ENCODE data around the gene CAMK2G.

Gene CAMK2G

DNA sequence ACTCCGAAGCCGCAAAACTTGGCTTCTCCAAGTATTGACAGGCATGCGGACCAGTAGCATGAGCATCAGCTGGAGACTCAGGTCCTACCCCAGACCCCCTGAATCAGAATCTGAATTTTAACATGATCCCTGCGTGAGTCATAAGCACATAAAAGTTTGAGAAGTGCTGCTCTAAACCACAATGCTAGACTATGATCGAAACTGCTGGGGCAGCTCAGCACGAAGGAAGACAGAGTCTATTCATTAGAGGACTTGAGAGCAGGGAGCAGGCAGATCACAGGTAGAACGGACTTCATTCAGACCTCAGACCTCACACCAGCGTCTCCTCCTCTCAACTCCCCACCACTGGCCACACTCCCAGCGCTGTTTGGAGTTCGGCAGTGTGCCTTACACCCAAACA lies 16.9 kb downstream of the CAMK2G start:
- H3K4me3 ChIP-seq (replicated peaks; ENCODE audit: low read depth, low read length) = no peak overlapping the region
- DNase-seq (ENCODE audit: extremely low read depth, low read depth) = no peak
- TF ChIP-seq, protein P1, sequence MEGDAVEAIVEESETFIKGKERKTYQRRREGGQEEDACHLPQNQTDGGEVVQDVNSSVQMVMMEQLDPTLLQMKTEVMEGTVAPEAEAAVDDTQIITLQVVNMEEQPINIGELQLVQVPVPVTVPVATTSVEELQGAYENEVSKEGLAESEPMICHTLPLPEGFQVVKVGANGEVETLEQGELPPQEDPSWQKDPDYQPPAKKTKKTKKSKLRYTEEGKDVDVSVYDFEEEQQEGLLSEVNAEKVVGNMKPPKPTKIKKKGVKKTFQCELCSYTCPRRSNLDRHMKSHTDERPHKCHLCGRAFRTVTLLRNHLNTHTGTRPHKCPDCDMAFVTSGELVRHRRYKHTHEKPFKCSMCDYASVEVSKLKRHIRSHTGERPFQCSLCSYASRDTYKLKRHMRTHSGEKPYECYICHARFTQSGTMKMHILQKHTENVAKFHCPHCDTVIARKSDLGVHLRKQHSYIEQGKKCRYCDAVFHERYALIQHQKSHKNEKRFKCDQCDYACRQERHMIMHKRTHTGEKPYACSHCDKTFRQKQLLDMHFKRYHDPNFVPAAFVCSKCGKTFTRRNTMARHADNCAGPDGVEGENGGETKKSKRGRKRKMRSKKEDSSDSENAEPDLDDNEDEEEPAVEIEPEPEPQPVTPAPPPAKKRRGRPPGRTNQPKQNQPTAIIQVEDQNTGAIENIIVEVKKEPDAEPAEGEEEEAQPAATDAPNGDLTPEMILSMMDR (IDR thresholded peaks at IDR 0.05; ENCODE audit: low read depth, low read length, missing control alignments) = no peak

DNA sequence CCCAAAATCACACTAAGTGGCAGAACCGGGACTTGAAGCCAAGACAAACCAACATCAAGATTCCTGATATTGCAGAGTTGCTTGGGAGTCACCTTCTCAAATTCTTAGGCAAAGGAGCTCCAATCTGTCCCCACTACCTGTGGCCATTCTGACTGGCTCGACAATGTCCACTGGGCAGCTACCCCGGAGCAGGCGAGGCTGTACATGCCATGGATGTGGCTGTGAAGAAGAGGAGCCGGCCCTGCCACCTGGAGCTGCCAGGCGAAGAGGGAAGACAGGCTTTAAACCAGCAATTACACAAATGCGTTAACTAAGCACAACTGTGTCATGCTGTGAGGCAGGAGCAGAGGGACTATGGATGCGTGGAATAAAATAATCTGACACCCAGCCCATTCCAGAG lies 18.1 kb downstream of the CAMK2G start:
- no peak for DNase-seq (ENCODE audit: extremely low read depth, low read depth)

DNA sequence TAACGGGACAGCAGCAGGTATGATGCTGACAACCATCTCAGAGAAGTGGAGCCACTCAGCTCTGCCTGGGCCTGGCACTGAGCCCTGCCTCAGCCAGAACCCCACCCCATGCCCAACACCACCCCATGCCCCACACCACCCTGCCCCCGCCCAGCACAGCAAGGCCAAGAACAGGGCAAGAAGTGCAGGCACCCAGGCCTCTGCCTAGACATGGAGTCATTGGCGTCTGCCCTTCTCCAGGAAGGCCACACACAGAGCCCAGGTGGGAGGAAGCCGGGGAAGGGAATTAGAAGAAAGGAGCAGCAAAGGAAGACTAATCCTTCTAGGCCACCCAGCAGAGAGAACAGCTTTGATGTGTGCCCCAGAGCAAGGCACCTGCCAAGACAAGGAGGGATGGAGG lies 18.9 kb downstream of the CAMK2G start:
- no peak for DNase-seq (ENCODE audit: extremely low read depth, low read depth)
- TF ChIP-seq, protein P1 (IDR thresholded peaks at IDR 0.05; ENCODE audit: low read depth, low read length, missing control alignments) = no peak
- H3K4me3 ChIP-seq (replicated peaks; ENCODE audit: low read depth, low read length) = no peak overlapping the region

More for the DNA sequence above, 18.1 kb downstream of the CAMK2G start:
- no peak overlapping the region for H3K4me3 ChIP-seq (replicated peaks; ENCODE audit: low read depth, low read length)
- TF ChIP-seq, protein P1 (IDR thresholded peaks at IDR 0.05; ENCODE audit: low read depth, low read length, missing control alignments) = no peak

DNA sequence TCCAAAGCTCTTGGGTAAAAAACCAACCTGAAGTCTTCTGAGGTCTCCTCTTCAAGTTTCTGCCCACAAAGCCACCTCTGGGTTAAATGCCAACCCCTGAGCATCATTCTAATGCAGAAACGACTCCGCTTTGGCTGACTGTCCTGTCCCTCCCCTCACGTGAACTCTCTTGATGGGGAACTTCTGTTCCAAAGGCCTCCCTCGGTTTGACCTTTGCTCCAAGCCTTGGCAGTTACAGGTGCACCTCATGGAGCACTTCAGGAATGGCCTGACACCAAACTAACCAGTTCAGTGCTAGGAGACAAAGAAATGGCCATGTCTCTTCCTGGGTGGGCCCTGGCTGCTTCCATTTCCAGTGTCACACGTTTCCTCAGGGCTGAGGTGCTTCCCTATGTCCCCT lies 20.0 kb downstream of the CAMK2G start:
- H3K4me3 ChIP-seq (replicated peaks; ENCODE audit: low read depth, low read length) = no peak overlapping the region
- TF ChIP-seq, protein P1 (IDR thresholded peaks at IDR 0.05; ENCODE audit: low read depth, low read length, missing control alignments) = no peak
- DNase-seq (ENCODE audit: extremely low read depth, low read depth) = no peak

DNA sequence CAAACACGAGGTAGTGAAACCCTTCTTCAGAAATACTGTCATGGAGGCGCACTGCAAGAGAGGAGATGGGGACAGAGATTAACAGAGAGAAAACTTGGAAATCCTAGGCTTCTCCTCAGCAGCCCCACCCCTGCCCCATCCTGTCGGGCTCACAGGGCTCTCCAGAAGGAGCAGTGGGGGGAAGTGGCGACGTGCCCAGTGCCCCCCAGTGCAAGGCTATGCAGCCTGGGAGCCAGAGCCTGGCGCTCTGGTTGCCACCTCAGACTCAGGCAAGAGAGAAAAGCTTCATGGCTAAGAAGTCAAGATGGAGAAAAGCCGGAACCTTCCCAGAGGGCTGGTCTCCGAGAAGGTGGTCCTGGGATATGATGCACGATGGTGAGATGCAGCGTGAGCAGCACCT lies 21.2 kb downstream of the CAMK2G start:
- H3K4me3 ChIP-seq (replicated peaks; ENCODE audit: low read depth, low read length) = no peak overlapping the region
- TF ChIP-seq, protein P1 (IDR thresholded peaks at IDR 0.05; ENCODE audit: low read depth, low read length, missing control alignments) = no peak
- DNase-seq (ENCODE audit: extremely low read depth, low read depth) = no peak

DNA sequence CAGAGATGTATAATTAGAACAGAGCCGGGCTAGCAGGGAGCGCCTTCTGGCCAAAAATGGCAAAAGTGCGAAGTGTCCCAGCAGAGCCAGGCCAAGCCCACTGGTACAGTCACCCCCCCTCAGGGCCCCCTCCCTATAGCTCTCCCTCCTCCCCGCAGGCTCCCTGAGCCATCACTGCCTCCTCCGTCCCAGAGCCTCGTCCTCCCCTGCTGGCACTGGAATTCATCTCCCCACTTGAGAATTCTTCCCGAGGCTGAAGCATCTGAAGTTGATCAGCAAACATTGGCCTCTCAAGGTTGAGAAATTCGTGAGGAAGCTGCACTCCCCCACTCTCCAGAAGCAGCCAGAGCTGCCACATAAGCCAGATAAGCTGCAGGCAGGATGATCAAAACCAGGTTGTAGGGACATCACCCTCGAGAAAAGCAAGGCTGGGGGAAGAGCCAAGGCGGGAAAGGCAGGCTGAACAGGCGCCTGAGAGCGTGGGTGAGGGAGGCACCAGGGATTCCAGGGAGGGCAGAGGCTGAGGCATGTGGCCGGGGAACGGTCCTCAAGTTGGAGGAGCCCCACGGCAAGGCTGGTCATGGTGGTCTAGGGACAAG lies 23.4 kb downstream of the CAMK2G start:
- DNase-seq (ENCODE audit: extremely low read depth, low read depth) = peak; percentile 59
- TF ChIP-seq, protein P1 (IDR thresholded peaks at IDR 0.05; ENCODE audit: low read depth, low read length, missing control alignments) = no peak
- no peak overlapping the region for H3K4me3 ChIP-seq (replicated peaks; ENCODE audit: low read depth, low read length)

DNA sequence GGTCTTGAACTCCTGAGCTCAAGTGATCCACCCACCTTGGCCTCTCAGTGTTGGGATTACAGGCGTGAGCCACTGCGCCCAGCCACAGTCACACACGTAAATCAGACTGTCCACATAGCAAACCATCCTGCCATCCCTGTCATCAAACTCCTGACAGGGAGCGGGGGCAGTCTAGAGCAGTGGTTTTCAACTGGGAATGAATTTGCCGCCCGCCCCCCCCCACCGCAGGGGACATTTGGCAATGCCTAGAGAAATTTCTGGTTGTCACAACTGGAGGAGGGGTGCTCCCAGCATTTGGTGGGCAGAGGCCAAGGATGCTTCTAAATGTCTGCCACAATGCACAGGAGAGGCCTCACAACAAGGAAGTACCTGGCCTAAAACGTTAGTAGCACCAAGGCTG lies 24.1 kb downstream of the CAMK2G start:
- TF ChIP-seq, protein P1 (IDR thresholded peaks at IDR 0.05; ENCODE audit: low read depth, low read length, missing control alignments) = no peak
- H3K4me3 ChIP-seq (replicated peaks; ENCODE audit: low read depth, low read length) = no peak overlapping the region
- no peak for DNase-seq (ENCODE audit: extremely low read depth, low read depth)

Measured in HFF-Myc (cell line).